Mucosa of rectum (tissue), 2 donors: ENCODE measurements around the gene ACER2.

Experiments used
- H3K27ac ChIP-seq, 2 donors: one replicate each; pipeline ENCODE4 v1.7.0; 2013; ENCODE audit warnings: inconsistent platforms in 2 of 2, low read depth in 2 of 2, low read length in 2 of 2
- H3K27me3 ChIP-seq, 2 donors: one replicate each; pipeline ENCODE4 v1.7.0; 2013; ENCODE audit warnings: low read length in 2 of 2; ENCODE audit not compliant: control insufficient read depth in 2 of 2, insufficient read depth in 2 of 2
- H3K36me3 ChIP-seq, 2 donors: one replicate each; pipeline ENCODE4 v1.7.0; 2013; ENCODE audit warnings: low read length in 2 of 2; ENCODE audit not compliant: control insufficient read depth in 2 of 2, insufficient read depth in 2 of 2
- H3K4me1 ChIP-seq, 2 donors: one replicate each; pipeline ENCODE4 v1.7.0; 2013; ENCODE audit warnings: low read length in 2 of 2, mild to moderate bottlenecking in 1 of 2; ENCODE audit not compliant: control insufficient read depth in 2 of 2, insufficient read depth in 2 of 2
- H3K4me3 ChIP-seq, 2 donors: one replicate each; pipeline ENCODE4 v1.7.0; 2013; ENCODE audit warnings: low read length in 2 of 2
- H3K9ac ChIP-seq, 2 donors: one replicate each; pipeline ENCODE4 v1.7.0; 2013; ENCODE audit warnings: low read length in 2 of 2, low read depth in 1 of 2, mild to moderate bottlenecking in 1 of 2
- H3K9me3 ChIP-seq, 2 donors: one replicate each; pipeline ENCODE4 v1.7.0; 2013; ENCODE audit warnings: low read length in 2 of 2; ENCODE audit not compliant: control insufficient read depth in 2 of 2
- donor health status: healthy.
- donor health status: Normal muscosa, but diverticular disease.

ACER2 gene

DNA sequence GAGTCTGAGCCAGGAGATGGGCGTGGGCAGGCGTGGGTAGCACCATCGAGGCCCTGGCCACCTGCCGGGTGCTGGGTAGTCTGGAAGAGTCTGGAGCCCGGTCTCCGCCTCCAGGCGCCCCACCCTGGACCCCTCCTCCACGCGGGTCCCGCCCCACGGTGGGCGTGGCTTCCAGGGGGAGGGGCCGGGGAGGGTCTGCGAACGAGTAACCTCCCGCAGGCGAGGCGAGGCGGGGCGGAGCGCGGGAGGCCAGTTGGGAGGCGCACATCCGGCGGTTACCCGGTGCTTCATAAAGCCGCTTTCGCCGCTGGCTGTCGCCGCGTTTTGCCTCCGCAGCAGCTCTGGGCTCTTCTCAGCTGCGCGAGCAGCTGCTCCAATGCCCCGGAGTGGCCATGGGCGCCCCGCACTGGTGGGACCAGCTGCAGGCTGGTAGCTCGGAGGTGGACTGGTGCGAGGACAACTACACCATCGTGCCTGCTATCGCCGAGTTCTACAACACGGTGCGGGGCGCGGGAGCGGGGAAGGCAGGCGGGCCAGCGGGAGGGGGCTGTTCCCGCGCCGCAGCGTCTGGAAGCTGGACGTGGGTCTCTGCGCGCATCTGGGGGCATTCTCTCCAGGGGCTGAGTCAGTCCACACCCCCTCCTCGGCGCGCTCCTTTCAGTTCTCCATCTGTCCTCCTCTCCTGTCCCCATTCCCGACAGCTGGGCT, at the start of gene ACER2:
ACER2 (plus strand) TSS at position 317 of the 708 bp plus-strand sequence; CDS start at position 393, 76 bp downstream.
- no peaks in the 10 kb centered on the region for H3K27me3 ChIP-seq
- peak within 1 kb of the TSS; percentile 73 to 86 for H3K4me3 ChIP-seq
- no peaks in the 10 kb centered on the region for H3K36me3 ChIP-seq
- H3K9me3 ChIP-seq, result no peaks in the 10 kb centered on the region
- H3K9ac ChIP-seq, result peak within 1 kb of the TSS; percentile 83 to 90
- H3K4me1 ChIP-seq, result peaks cover 9 to 10% of the 10 kb centered on the region in 2 donors
- H3K27ac ChIP-seq, result peak within 1 kb of the TSS; percentile 71 to 81

DNA sequence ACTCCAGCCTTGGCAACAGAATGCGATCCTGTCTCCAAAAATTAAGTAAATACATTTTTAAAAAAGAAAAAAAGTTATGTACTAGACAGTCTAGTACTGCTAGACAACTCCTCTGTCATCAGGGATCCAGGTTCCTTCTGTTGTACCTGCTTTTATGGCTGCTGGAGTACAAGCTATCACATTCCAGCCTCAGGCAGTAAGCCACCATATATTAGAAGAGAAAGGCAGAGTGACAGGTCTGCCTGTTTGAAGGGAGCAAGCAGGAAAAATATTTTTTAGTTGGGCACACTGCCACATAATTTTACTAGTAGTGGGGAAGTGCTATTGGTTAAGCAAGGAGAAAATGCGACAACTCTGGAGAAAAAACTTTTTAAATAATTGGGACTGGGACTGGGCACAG, 39.7 kb upstream of the ACER2 start:
- Histone ChIP-seq H3K27me3 (no peaks in the 10 kb centered on the region), H3K9me3 (no peaks in the 10 kb centered on the region), H3K9ac (no peak overlapping the region), H3K36me3 (peaks cover 36 to 44% of the 10 kb centered on the region in 2 donors), H3K4me1 (no peaks in the 10 kb centered on the region), H3K27ac (no peak overlapping the region), H3K4me3 (no peak overlapping the region)

DNA sequence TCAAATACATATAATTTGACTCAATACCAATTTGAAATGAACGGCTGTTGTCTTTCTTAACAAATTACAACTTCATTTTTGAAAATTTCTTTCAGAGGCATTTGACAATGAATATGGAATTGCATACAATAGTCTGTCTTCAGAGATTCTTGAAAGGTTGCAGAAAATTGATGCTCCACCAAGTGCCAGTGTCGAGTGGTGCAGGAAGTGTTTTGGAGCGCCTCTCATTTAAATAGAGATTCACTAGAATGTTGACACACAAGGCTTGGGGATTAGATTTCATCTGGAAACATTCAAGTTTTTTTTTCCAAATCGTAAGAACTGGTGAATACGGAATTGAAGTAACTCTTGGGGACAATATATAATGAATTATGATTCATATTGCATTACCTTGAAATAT, 36.9 kb upstream of the ACER2 start:
- H3K36me3 ChIP-seq, result peaks cover 44 to 66% of the 10 kb centered on the region in 2 donors
- no peaks in the 10 kb centered on the region for H3K27me3 ChIP-seq
- H3K9ac ChIP-seq, result no peak overlapping the region

GRCh38 chr9:19372567-19372966, 36.2 kb upstream of the ACER2 start:
- peaks cover 50 to 69% of the 10 kb centered on the region in 2 donors for H3K36me3 ChIP-seq
- H3K9me3 ChIP-seq, result no peaks in the 10 kb centered on the region
- no peaks in the 10 kb centered on the region for H3K27me3 ChIP-seq
- no peak overlapping the region for H3K4me3 ChIP-seq
- H3K9ac ChIP-seq, result no peak overlapping the region
- no peak overlapping the region for H3K27ac ChIP-seq
- peaks cover 2 to 3% of the 10 kb centered on the region in 2 donors for H3K4me1 ChIP-seq

More for the DNA sequence above, 36.9 kb upstream of the ACER2 start:
- Histone ChIP-seq H3K27ac (no peak overlapping the region), H3K4me3 (no peak overlapping the region), H3K4me1 (no peaks in the 10 kb centered on the region), H3K9me3 (no peaks in the 10 kb centered on the region)

DNA sequence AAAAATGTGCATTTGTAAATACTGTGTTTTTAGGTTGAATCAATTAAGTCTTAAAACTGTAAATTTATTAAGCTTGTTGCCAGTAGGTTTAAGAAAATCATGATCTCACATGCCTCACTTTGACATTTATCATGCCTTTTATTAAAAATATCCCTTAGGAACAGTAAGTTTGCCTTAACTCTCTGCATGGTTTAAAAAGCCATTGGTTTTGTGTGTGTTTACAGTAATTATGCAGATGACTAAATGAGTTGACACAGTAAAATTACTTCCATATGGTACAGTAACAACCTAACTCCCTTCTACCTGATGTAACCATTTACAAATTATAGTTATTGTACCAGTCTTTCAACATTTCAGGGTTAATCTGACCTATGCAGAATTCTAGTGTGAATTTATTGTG, 35.3 kb upstream of the ACER2 start:
- Histone ChIP-seq H3K36me3 (peaks cover 57 to 71% of the 10 kb centered on the region in 2 donors), H3K27me3 (no peaks in the 10 kb centered on the region), H3K4me3 (no peak overlapping the region), H3K4me1 (peaks cover 10 to 11% of the 10 kb centered on the region in 2 donors), H3K9me3 (no peaks in the 10 kb centered on the region), H3K27ac (no peak overlapping the region), H3K9ac (no peak overlapping the region)

- Histone ChIP-seq H3K4me3 (no peak overlapping the region), H3K9me3 (no peaks in the 10 kb centered on the region), H3K4me1 (peaks cover 13 to 17% of the 10 kb centered on the region in 2 donors), H3K9ac (no peak overlapping the region), H3K27me3 (no peaks in the 10 kb centered on the region), H3K36me3 (peaks cover 54 to 61% of the 10 kb centered on the region in 2 donors), H3K27ac (no peak overlapping the region)
Measured at GRCh38 chr9:19375538-19375937, 33.3 kb upstream of the ACER2 start.

DNA sequence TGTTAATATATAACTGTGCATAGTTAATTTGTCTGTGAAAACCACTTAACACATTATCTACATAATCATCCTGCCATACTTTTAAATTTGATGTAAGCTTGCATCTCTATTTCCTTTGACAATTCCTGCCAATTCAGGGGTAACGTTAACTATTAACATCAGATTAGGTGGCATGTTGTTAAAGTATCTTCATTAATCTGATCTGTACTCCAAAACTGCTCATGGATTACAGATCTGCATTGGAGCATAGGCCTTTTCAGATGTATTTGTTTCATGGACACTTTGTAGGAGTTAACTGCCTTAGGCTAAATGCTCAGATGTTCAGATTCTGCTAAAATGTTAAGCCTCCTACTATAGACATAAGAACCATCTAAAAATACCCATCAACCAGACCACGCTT, 31.9 kb upstream of the ACER2 start:
- H3K4me1 ChIP-seq, result peaks cover 16 to 17% of the 10 kb centered on the region in 2 donors
- H3K9me3 ChIP-seq, result no peaks in the 10 kb centered on the region
- H3K9ac ChIP-seq, result no peak overlapping the region
- H3K36me3 ChIP-seq, result peaks cover 50 to 54% of the 10 kb centered on the region in 2 donors
- no peaks in the 10 kb centered on the region for H3K27me3 ChIP-seq
- no peak overlapping the region for H3K4me3 ChIP-seq
- H3K27ac ChIP-seq, result no peak overlapping the region

- Histone ChIP-seq H3K4me1 (peaks cover 16 to 17% of the 10 kb centered on the region in 2 donors), H3K36me3 (peaks cover 44 to 46% of the 10 kb centered on the region in 2 donors), H3K9me3 (no peaks in the 10 kb centered on the region), H3K9ac (peak overlapping the region in 1 of 2 donors; percentile 89), H3K27me3 (no peaks in the 10 kb centered on the region), H3K4me3 (peak overlapping the region; percentile 86 to 98), H3K27ac (no peak overlapping the region)
Measured at GRCh38 chr9:19378164-19378563, 30.6 kb upstream of the ACER2 start.

GRCh38 chr9:19378647-19379046, 30.2 kb upstream of the ACER2 start:
- peaks cover 16 to 17% of the 10 kb centered on the region in 2 donors for H3K4me1 ChIP-seq
- peaks cover 42 to 43% of the 10 kb centered on the region in 2 donors for H3K36me3 ChIP-seq
- H3K4me3 ChIP-seq, result peak overlapping the region; percentile 86 to 98
- H3K27ac ChIP-seq, result peak overlapping the region in 1 of 2 donors; percentile 87
- peak overlapping the region; percentile 89 to 96 for H3K9ac ChIP-seq
- H3K9me3 ChIP-seq, result no peaks in the 10 kb centered on the region
- no peaks in the 10 kb centered on the region for H3K27me3 ChIP-seq

- H3K36me3 ChIP-seq, result peaks cover 39 to 41% of the 10 kb centered on the region in 2 donors
- H3K9ac ChIP-seq, result peak overlapping the region; percentile 89 to 96
- H3K4me3 ChIP-seq, result peak overlapping the region; percentile 86 to 98
- H3K27me3 ChIP-seq, result no peaks in the 10 kb centered on the region
- H3K27ac ChIP-seq, result peak overlapping the region; percentile 87 to 95
- H3K9me3 ChIP-seq, result no peaks in the 10 kb centered on the region
- H3K4me1 ChIP-seq, result peaks cover 16 to 17% of the 10 kb centered on the region in 2 donors
Measured at GRCh38 chr9:19379283-19379682, 29.5 kb upstream of the ACER2 start.
